HG02970 (cell line): ENCODE results near the gene FAM171A1.
"Not testable (repeated sequence)": the region's sequence is repeated elsewhere in the genome, so short reads cannot be mapped to it uniquely, and the experiment has no call there.

Experiments used
- ATAC-seq: cut with Tn5 transposase; IDR thresholded peaks from one replicate; pipeline ENCODE4 v1.9.1; 2021; ENCODE audit warnings: mild to moderate bottlenecking, moderate library complexity, moderate number of reproducible peaks; ENCODE audit not compliant: unreplicated experiment, low FRiP score

Gene FAM171A1

GRCh38 chr10:15223174-15223573 is 147.9 kb downstream of the FAM171A1 start:
- no peak for ATAC-seq

GRCh38 chr10:15222511-15222910 is 148.6 kb downstream of the FAM171A1 start:
- ATAC-seq, result no peak

GRCh38 chr10:15220445-15220844 is 150.6 kb downstream of the FAM171A1 start:
- ATAC-seq, result no peak

- no peak for ATAC-seq
Observed at GRCh38 chr10:15216700-15217099, 154.4 kb downstream of the FAM171A1 start.

DNA sequence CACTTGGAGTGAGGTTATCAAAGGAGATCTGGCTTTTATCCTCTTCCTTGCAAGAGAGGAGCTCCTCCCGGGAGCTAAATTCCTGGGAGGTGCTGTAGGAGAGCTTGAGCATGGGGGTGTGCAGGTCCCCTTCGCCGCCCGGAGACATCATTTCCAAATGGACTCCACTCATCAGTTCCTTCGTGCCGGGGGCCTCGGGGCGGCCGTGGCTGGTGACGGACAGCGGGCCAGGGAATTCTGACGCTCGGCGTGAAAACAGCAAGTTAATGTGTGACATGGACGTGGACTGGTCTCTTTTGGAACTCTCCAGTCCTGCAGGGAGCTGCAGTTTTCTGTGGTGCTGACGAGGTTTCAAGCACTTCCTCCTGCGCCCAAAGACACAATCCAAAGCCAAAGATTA is 156.9 kb downstream of the FAM171A1 start:
- no peak for ATAC-seq

DNA sequence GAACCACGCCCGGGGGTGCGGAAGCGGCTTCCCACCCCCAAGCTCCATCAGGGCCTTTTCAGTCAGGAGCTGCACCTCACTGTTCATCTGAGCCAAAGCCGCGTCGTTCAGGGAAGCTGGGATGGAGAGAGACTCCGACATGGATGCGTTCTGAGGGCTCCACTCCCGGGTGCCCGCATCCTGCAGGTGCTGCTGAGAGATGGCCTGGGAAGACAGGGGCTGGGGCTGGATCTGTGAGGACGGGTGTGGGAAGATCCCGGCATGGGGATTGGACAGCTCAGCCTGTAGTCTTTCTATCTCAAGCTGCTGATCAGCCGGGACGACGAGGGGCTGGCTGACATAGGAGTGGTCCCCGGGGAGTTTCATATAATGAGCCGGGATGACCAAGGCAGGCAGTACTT is 157.6 kb downstream of the FAM171A1 start:
- no peak for ATAC-seq

GRCh38 chr10:15211464-15211979 is 159.6 kb downstream of the FAM171A1 start:
- ATAC-seq, result no peak

GRCh38 chr10:15210521-15210920 is 160.6 kb downstream of the FAM171A1 start:
- no peak for ATAC-seq

DNA sequence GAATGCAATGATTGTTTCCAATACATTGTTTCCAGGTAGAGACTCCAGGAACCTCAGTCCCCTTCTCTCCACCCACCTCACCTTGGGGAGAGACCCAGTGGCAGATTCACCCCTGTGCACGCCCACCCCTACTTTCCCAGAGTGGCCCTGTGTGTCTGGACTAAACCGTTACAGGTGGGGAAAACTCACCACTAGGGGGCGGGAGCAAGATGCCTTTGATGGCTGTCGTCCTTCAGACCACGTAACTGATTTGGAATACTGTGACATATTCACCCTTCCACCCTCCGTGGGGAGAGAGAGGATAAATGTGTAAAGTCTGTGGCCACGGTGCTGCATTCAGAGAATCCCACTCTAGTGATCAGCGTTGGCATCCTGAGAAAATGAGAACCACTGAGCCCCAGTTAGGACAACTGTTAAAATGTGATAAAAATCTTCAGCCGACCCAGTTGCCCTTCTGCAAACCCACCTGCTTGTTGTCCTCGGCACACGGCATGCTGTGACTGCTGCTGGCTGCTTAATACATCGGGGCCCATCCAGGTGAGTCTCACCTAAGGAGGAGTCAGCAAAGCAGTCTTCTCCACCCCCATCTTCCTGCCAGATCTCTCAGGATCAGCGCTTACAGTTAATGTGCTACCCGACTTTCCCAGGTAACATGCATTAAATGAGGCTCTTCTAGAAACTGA is 161.1 kb downstream of the FAM171A1 start:
- no peak for ATAC-seq

GRCh38 chr10:15208221-15208620 is 162.9 kb downstream of the FAM171A1 start:
- no peak for ATAC-seq

DNA sequence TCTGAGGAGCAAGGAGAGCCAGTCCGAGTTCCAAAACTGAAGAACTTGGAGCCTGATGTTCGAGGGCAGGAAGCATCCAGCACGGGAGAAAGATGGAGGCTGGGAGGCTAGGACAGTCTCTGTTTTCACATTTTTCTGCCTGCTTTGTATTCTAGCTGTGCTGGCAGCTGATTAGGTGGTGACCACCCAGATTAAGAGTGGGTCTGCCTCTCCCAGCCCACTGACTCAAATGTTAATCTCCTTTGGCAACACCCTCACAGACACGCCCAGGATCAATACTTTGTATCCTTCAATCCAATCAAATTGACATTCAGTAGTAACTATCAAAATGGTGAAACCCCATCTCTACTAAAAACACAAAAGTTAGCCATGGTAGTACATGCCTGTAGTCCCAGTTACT is 163.7 kb downstream of the FAM171A1 start:
- not testable (repeated sequence) for ATAC-seq

GRCh38 chr10:15202639-15203038 is 168.4 kb downstream of the FAM171A1 start:
- ATAC-seq, result no peak

GRCh38 chr10:15202301-15202621 is 168.8 kb downstream of the FAM171A1 start:
- ATAC-seq, result not testable (repeated sequence)

DNA sequence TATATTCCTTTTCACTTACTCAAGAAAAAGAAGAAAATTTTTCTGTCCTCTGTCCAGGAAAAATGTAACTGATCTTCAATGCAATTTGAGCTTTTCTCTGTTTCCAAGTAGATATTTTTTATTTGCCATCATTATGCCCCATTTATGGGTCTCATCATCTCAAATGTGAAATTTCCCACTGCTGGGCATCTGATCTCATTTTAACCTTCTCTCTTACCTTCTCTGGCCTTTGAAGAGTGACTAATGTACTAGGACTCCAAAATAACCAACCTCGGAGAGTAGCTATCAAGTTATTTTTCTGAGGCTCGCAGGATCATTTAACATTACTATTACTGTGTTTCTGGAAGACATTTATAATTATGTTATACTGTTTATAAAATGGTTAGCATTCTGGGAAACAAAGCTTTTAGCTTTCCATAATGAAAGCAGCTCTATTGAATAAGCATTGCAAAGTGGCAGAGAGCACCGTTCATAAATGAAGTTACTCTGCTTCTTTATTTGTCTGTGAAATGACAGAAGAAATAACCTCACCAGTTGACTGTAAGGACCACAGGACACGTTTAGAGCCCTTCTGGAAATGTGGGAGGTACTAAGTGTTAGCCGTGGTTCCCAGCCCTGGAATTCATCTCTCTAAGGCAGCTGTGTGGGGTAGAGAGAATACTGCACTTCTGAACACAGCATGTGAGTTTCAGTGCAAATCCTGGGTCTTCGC is 169.3 kb downstream of the FAM171A1 start:
- ATAC-seq, result no peak

DNA sequence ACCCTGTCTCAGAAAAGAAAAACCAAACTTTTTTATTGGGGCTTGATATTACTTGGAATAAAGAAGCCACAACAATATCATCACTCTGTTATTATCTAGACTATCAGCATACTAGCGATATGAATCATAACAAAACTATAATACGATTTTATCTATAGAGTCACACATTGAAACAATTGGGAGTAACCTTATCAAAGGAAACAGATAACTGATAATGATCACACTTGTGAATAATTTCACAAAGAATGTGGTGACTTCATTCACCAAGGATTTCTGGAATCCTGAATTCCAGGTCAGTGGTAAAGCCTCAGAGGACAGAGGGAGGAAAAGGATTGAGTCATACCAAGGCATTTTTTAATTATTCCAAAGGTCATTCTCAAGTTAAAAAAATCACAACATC is 170.5 kb downstream of the FAM171A1 start:
- no peak for ATAC-seq

- no peak for ATAC-seq
Observed at GRCh38 chr10:15197911-15198310, 173.2 kb downstream of the FAM171A1 start.

- no peak for ATAC-seq
Observed at GRCh38 chr10:15197276-15197675, 173.8 kb downstream of the FAM171A1 start.

DNA sequence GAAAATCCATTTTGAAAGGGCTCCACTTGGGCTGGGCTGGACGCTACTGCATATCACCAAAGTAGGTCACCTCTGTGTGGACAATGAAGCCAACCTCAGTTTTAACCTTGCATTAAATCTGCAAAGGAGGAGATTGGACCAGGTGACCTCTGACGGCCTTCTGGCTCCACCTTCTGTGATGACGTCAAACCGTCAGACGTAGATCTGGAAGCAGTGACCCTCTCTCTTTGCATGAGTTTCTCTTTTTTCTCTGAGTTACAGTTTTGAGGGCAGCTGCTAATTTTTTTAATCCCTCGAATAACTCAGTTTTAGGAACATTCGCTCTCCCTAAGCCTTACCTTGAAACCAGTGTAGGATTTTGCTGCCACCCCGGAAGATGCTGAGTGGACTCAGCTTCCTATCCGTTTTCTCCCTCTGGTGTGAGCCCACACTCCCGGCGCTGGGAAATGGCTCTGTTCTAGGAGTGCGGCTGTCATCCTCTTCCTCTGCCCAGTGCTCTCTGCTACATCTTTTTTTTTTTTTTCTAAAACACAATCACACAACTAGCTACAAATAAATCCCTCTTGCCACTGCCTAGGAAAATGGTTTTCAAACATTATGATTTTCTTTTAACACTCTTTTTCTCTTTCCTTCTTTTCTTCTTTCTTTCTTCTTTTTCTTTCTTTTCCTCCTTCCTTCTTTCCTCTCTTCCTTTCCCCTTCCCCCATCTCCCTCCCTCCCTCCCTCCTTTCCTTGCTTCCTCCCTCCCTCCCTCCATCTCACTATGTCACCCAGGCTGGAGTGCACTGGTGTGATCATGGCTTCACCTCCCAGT is 174.9 kb downstream of the FAM171A1 start:
- ATAC-seq, result no peak

DNA sequence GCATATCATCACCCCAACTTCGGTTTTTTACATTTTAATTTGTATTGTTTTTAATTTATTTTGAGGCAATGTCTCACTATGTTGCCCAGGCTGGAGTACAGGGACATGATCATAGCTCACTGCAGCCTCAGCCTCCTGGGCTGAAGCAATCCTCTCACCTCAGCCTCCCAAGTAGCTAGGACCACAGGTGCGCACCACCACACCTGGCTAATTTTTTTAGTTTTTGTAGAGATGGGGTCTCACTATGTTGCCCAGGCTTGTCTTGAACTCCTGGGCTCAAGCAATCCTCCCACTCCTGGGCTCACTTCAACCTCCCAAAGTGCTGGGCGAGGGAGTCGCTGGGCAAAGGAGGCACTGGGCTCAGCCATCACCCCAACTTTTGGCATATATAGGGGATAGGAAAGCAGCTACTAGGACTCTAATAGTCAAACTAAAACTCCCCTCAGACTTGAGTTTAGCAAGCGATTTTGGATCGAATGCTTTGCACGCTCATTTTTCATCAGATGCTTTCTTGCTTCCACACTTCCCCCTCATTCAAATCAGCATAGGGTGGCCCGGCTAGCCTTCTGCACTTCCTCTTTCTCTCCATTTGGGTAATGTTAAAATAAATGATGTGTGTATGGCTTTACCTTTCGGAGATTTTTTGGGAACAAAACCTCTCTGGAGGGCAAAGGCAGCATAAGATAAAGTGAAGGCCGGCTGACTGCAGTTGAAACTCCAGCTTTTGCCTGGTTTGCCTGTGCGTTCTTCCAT is 181.8 kb downstream of the FAM171A1 start:
- ATAC-seq, result no peak

DNA sequence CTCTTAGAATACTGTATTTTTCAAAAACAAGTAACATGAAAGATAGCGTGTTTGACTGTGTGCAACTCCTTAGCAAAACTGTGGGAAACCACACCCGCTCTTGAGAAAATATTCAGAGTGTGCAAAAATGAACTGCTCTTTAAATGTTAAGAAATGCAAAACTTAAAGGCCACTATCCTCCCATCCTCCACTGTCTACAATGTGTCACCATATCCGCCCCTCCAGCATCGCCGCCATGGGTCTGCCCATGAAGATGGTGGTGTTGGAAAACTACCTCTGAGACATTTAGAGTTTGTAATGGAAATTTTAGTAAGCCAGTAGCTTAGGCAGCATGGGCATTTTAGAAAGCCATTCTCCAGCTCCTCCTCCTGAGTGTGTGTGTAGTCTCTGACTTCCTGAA is 182.5 kb downstream of the FAM171A1 start:
- no peak for ATAC-seq
